ENCODE results near the gene TRPM2. TPM values are rescaled to one million over a fixed set of nuclear protein-coding genes. Genes with fewer than 3 reads are reported as not detected.

The TRPM2 gene
- total and polyA plus RNA-seq, 10 of the 15 experiments (the other 5 are each of a cell fraction or from before 2014, with no cell fraction given), result 0.03 to 9.1 (median 2.6) TPM

DNA sequence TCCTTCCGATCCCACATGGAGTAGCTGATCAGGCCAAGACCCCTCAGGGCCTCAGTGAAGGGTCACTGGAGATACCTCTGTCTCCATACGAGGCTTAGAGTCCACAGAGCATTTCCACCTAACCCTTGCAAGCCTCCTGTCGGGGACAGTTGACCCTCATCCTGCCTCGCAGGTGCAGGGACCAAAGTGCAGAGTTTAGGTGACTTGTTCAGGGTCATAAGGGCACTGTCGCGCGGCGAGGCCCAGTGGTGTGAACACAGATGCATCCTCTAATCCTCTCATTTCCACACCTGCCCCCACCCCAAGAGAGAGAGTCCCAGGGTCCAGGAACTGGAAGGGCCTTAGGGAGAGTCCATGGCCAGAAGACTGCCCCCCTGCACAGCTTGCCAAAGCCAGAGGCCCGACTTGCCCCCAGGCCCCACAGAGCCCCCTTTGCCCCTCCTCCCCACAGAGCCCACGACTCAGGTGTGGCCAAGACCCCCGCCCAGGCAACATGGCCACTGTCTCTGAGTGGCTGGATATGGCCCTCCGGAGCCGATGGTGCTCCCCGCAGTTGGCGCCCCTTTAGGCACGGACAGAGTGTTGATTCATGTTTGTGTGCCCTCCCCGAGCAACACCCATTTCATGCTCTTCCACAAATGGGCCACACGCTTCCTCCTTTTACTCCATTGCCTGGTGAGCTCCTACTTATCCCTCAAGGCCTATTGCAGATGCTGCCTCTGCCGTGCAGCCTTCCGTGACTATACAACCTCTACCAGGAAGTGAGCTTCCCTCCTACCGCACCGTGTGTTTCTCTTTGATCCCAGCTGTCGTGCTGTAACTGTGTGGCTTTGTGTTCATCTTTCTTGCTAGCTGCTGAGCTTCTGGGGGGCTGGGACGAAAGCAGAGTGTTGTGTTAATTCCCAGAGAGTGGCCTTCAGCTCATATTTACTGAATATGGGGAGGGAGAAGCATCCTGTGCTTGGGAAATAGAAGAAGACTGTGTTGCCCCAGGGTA lies 1.7 kb downstream of the TRPM2 start (continued):
- TF ChIP-seq, protein P1, sequence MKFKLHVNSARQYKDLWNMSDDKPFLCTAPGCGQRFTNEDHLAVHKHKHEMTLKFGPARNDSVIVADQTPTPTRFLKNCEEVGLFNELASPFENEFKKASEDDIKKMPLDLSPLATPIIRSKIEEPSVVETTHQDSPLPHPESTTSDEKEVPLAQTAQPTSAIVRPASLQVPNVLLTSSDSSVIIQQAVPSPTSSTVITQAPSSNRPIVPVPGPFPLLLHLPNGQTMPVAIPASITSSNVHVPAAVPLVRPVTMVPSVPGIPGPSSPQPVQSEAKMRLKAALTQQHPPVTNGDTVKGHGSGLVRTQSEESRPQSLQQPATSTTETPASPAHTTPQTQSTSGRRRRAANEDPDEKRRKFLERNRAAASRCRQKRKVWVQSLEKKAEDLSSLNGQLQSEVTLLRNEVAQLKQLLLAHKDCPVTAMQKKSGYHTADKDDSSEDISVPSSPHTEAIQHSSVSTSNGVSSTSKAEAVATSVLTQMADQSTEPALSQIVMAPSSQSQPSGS (IDR thresholded peaks at IDR 0.05; ENCODE audit: low read length), result no peak
- TF ChIP-seq, protein P2, sequence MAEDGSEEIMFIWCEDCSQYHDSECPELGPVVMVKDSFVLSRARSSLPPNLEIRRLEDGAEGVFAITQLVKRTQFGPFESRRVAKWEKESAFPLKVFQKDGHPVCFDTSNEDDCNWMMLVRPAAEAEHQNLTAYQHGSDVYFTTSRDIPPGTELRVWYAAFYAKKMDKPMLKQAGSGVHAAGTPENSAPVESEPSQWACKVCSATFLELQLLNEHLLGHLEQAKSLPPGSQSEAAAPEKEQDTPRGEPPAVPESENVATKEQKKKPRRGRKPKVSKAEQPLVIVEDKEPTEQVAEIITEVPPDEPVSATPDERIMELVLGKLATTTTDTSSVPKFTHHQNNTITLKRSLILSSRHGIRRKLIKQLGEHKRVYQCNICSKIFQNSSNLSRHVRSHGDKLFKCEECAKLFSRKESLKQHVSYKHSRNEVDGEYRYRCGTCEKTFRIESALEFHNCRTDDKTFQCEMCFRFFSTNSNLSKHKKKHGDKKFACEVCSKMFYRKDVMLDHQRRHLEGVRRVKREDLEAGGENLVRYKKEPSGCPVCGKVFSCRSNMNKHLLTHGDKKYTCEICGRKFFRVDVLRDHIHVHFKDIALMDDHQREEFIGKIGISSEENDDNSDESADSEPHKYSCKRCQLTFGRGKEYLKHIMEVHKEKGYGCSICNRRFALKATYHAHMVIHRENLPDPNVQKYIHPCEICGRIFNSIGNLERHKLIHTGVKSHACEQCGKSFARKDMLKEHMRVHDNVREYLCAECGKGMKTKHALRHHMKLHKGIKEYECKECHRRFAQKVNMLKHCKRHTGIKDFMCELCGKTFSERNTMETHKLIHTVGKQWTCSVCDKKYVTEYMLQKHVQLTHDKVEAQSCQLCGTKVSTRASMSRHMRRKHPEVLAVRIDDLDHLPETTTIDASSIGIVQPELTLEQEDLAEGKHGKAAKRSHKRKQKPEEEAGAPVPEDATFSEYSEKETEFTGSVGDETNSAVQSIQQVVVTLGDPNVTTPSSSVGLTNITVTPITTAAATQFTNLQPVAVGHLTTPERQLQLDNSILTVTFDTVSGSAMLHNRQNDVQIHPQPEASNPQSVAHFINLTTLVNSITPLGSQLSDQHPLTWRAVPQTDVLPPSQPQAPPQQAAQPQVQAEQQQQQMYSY (CRISPR knock-in tag; IDR thresholded peaks at IDR 0.05), result no peak
- TF ChIP-seq GABPA (IDR thresholded peaks at IDR 0.05; ENCODE audit: low read depth) (no peak), ZNF207 (IDR thresholded peaks at IDR 0.05; ENCODE audit: borderline replicate concordance) (no peak), STAT1 (conservative IDR thresholded peaks at IDR 0.05) (no peak), BMI1 (IDR thresholded peaks at IDR 0.05; ENCODE audit: borderline replicate concordance) (no peak), PML (IDR thresholded peaks at IDR 0.05; ENCODE audit: low read length) (no peak), SPI1 (IDR thresholded peaks at IDR 0.05; ENCODE audit: borderline replicate concordance, insufficient read depth, low read depth, low read length) (peak; percentile 40; the same call in 1 of the 2 replicates), TBL1XR1 (IDR thresholded peaks at IDR 0.05; ENCODE audit: low read depth, low read length) (no peak), EZH2 (IDR thresholded peaks at IDR 0.05; ENCODE audit: borderline replicate concordance, control insufficient read depth, low read depth, low read length) (no peak), SP1 (IDR thresholded peaks at IDR 0.05; ENCODE audit: low read depth, low read length) (no peak), WRNIP1 (IDR thresholded peaks at IDR 0.05; ENCODE audit: borderline replicate concordance, low read depth, low read length) (no peak), IRF4 (IDR thresholded peaks at IDR 0.05; ENCODE audit: low read depth, low read length) (no peak), NBN (IDR thresholded peaks at IDR 0.05) (no peak), ZNF24 (IDR thresholded peaks at IDR 0.05) (no peak), CHD4 (IDR thresholded peaks at IDR 0.05) (no peak), RUNX3 (IDR thresholded peaks at IDR 0.05; ENCODE audit: low read length) (peak; percentile 78), FOXK2 (IDR thresholded peaks at IDR 0.05) (no peak)
- TF ChIP-seq, protein P3, sequence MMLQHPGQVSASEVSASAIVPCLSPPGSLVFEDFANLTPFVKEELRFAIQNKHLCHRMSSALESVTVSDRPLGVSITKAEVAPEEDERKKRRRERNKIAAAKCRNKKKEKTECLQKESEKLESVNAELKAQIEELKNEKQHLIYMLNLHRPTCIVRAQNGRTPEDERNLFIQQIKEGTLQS (IDR thresholded peaks at IDR 0.05; ENCODE audit: borderline replicate concordance, extremely low read depth, low read depth, low read length), result no peak
- TF ChIP-seq, protein P4, sequence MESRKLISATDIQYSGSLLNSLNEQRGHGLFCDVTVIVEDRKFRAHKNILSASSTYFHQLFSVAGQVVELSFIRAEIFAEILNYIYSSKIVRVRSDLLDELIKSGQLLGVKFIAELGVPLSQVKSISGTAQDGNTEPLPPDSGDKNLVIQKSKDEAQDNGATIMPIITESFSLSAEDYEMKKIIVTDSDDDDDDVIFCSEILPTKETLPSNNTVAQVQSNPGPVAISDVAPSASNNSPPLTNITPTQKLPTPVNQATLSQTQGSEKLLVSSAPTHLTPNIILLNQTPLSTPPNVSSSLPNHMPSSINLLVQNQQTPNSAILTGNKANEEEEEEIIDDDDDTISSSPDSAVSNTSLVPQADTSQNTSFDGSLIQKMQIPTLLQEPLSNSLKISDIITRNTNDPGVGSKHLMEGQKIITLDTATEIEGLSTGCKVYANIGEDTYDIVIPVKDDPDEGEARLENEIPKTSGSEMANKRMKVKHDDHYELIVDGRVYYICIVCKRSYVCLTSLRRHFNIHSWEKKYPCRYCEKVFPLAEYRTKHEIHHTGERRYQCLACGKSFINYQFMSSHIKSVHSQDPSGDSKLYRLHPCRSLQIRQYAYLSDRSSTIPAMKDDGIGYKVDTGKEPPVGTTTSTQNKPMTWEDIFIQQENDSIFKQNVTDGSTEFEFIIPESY (IDR thresholded peaks at IDR 0.05), result no peak
- TF ChIP-seq, protein P5, sequence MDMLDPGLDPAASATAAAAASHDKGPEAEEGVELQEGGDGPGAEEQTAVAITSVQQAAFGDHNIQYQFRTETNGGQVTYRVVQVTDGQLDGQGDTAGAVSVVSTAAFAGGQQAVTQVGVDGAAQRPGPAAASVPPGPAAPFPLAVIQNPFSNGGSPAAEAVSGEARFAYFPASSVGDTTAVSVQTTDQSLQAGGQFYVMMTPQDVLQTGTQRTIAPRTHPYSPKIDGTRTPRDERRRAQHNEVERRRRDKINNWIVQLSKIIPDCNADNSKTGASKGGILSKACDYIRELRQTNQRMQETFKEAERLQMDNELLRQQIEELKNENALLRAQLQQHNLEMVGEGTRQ (IDR thresholded peaks at IDR 0.05; ENCODE audit: borderline replicate concordance, low read depth, low read length), result no peak
